Measurements from ENCODE around the gene HHAT.

DNA sequence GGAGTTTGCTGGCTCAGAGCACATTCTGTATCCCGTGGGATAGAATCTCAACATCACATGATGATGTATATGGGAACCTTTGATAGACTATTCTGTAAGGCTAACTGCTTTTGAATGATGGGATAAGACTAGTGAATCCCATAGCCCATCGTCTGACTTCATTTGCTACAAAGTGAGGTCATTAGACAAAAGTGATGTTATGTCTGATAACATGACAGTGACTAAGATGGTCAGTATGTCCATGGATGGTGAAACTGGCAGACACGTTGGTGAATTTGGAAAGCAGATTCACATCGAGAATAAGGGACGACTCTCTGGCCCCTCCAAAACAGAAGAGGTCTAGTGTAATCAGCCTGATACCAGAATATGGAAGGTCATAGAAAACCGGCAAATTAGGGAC lies 108.4 kb downstream of the HHAT start:
- TF ChIP-seq ZC3H11A (IDR thresholded peaks at IDR 0.05) = no peak
- no peak for TF ChIP-seq POLR2A (IDR thresholded peaks at IDR 0.05; ENCODE audit: low read length)
- TF ChIP-seq CTCF (IDR thresholded peaks at IDR 0.05) = no peak
- TF ChIP-seq HOXA7 (CRISPR knock-in tag; IDR thresholded peaks at IDR 0.05) = no peak
- TF ChIP-seq NFE2L2 (conservative IDR thresholded peaks at IDR 0.05; ENCODE audit: low read length) = no peak
